Neuronal stem cell (in vitro differentiated cells): ENCODE results near the gene DCLK3. TPM values are rescaled to one million over a fixed set of nuclear protein-coding genes. Genes with fewer than 3 reads are reported as not detected.

ENCODE experiments used
- DNase-seq: peaks from one replicate; pipeline ENCODE4 v3.0.0-alpha.2; 2013; ENCODE audit warnings: low spot score
- H2AFZ ChIP-seq: one replicate; pipeline ENCODE4 v1.6.1; 2013; ENCODE audit warnings: mild to moderate bottlenecking, low read length, inconsistent platforms
- H2AK5ac ChIP-seq: 2 replicates; pipeline ENCODE4 v1.6.1; 2013; ENCODE audit warnings: low read depth, mild to moderate bottlenecking, inconsistent platforms, low read length, moderate library complexity, mixed read lengths
- H2BK120ac ChIP-seq: 2 replicates; pipeline ENCODE4 v1.6.1; 2013; ENCODE audit warnings: low read depth, mild to moderate bottlenecking, inconsistent platforms, low read length, moderate library complexity, mixed read lengths
- H2BK12ac ChIP-seq: one replicate; pipeline ENCODE4 v1.6.1; 2013; ENCODE audit warnings: low read length, inconsistent platforms
- H2BK15ac ChIP-seq: 2 replicates; pipeline ENCODE4 v1.6.1; 2013; ENCODE audit warnings: mild to moderate bottlenecking, low read length, inconsistent platforms, mixed read lengths
- H2BK5ac ChIP-seq: one replicate; pipeline ENCODE4 v1.6.1; 2013; ENCODE audit warnings: inconsistent platforms, mild to moderate bottlenecking, low read length, moderate library complexity
- H3K14ac ChIP-seq: one replicate; pipeline ENCODE4 v1.6.1; 2013; ENCODE audit warnings: low read length, inconsistent platforms
- H3K18ac ChIP-seq: 2 replicates; pipeline ENCODE4 v1.6.1; 2013; ENCODE audit warnings: low read length, inconsistent platforms
- H3K23ac ChIP-seq: 2 replicates; pipeline ENCODE4 v1.6.1; 2013; ENCODE audit warnings: low read depth, mild to moderate bottlenecking, mixed read lengths, low read length, inconsistent platforms; ENCODE audit not compliant: poor library complexity
- H3K27ac ChIP-seq: replicated peaks from 3 replicates; pipeline ENCODE4 v1.5.1; 2013; ENCODE audit warnings: low read length, inconsistent platforms
- H3K27me3 ChIP-seq, 3 experiments: 2 replicates each; pipeline ENCODE4 v1.6.1; 2013; ENCODE audit warnings: low read length in 3 of 3, mild to moderate bottlenecking in 2 of 3, inconsistent platforms in 1 of 3, low read depth in 1 of 3, mixed read lengths in 1 of 3, moderate library complexity in 1 of 3; ENCODE audit not compliant: control insufficient read depth in 3 of 3, insufficient read depth in 3 of 3
- H3K36me3 ChIP-seq, 2 donors: replicated peaks in 1 of 2; 2 replicates each; pipeline ENCODE4 v1.6.1; 2013; ENCODE audit warnings: low read length in 2 of 2; ENCODE audit not compliant: control insufficient read depth in 2 of 2, insufficient read depth in 2 of 2
- H3K4ac ChIP-seq: 2 replicates; pipeline ENCODE4 v1.6.1; 2013; ENCODE audit warnings: inconsistent platforms, mild to moderate bottlenecking, low read length, moderate library complexity
- H3K4me1 ChIP-seq, 2 donors: 1 replicate in 1 of 2; 2 replicates in 1 of 2; pipeline ENCODE4 v1.6.1; 2013; ENCODE audit warnings: low read length in 2 of 2, low read depth in 1 of 2; ENCODE audit not compliant: control insufficient read depth in 2 of 2, insufficient read depth in 1 of 2
- H3K4me2 ChIP-seq: one replicate; pipeline ENCODE4 v1.6.1; 2013; ENCODE audit warnings: mild to moderate bottlenecking, low read length, inconsistent platforms; ENCODE audit not compliant: insufficient read depth, poor library complexity, severe bottlenecking
- H3K4me3 ChIP-seq, 2 donors: 2 replicates each; pipeline ENCODE4 v1.5.1; 2013; ENCODE audit warnings: low read length in 2 of 2, mild to moderate bottlenecking in 2 of 2, inconsistent platforms in 1 of 2, moderate library complexity in 1 of 2
- H3K79me1 ChIP-seq: one replicate; pipeline ENCODE4 v1.6.1; 2013; ENCODE audit warnings: low read depth, mild to moderate bottlenecking, inconsistent platforms, low read length, moderate library complexity
- H3K9ac ChIP-seq: one replicate; pipeline ENCODE4 v1.6.1; 2013; ENCODE audit warnings: mild to moderate bottlenecking, low read depth, low read length, inconsistent platforms; ENCODE audit not compliant: poor library complexity
- H3K9me3 ChIP-seq, 2 donors: replicated peaks in 1 of 2; 2 replicates each; pipeline versions ENCODE3 to v1.6.1; 2013; ENCODE audit warnings: low read length in 2 of 2, mild to moderate bottlenecking in 2 of 2, inconsistent platforms in 1 of 2, low read depth in 1 of 2, mixed read lengths in 1 of 2, moderate library complexity in 1 of 2; ENCODE audit not compliant: control insufficient read depth in 2 of 2, insufficient read depth in 1 of 2
- H4K8ac ChIP-seq: one replicate; pipeline ENCODE4 v1.6.1; 2013; ENCODE audit warnings: low read depth, mild to moderate bottlenecking, inconsistent platforms, low read length, moderate library complexity
- H4K91ac ChIP-seq: one replicate; pipeline ENCODE4 v1.6.1; 2013; ENCODE audit warnings: low read length, low read depth, mild to moderate bottlenecking, inconsistent platforms; ENCODE audit not compliant: poor library complexity
- WGBS, 2 donors: extraction: QIAGEN DNeasy Blood & Tissue Kit; methylation state at CpG; one replicate each; pipeline ENCODE4 v1.1.7; 2013; ENCODE audit warnings: missing lambda C conversion rate in 2 of 2, mixed read lengths in 1 of 2; ENCODE audit not compliant: insufficient read length in 2 of 2, insufficient replicate concordance in 1 of 2; ENCODE audit errors: extremely low coverage in 2 of 2; 5-methylcytosine and 5-hydroxymethylcytosine counted together
- polyA plus RNA-seq, 2 experiments: library from polyadenylated mRNA; stranded (reverse); fragments of 200-250 nt; gene quantifications; one replicate each; pipeline ENCODE4 v1.2.3, GENCODE V29; 2013

The DCLK3 gene, protein sequence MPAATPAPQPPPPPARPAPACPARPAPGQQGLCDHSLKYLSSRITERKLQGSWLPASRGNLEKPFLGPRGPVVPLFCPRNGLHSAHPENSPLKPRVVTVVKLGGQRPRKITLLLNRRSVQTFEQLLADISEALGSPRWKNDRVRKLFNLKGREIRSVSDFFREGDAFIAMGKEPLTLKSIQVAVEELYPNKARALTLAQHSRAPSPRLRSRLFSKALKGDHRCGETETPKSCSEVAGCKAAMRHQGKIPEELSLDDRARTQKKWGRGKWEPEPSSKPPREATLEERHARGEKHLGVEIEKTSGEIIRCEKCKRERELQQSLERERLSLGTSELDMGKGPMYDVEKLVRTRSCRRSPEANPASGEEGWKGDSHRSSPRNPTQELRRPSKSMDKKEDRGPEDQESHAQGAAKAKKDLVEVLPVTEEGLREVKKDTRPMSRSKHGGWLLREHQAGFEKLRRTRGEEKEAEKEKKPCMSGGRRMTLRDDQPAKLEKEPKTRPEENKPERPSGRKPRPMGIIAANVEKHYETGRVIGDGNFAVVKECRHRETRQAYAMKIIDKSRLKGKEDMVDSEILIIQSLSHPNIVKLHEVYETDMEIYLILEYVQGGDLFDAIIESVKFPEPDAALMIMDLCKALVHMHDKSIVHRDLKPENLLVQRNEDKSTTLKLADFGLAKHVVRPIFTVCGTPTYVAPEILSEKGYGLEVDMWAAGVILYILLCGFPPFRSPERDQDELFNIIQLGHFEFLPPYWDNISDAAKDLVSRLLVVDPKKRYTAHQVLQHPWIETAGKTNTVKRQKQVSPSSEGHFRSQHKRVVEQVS
- 0.25 TPM for polyA plus RNA-seq (2013, experiment 1 of 2)
- polyA plus RNA-seq (2013, experiment 2 of 2) = 0.25 TPM

DNA sequence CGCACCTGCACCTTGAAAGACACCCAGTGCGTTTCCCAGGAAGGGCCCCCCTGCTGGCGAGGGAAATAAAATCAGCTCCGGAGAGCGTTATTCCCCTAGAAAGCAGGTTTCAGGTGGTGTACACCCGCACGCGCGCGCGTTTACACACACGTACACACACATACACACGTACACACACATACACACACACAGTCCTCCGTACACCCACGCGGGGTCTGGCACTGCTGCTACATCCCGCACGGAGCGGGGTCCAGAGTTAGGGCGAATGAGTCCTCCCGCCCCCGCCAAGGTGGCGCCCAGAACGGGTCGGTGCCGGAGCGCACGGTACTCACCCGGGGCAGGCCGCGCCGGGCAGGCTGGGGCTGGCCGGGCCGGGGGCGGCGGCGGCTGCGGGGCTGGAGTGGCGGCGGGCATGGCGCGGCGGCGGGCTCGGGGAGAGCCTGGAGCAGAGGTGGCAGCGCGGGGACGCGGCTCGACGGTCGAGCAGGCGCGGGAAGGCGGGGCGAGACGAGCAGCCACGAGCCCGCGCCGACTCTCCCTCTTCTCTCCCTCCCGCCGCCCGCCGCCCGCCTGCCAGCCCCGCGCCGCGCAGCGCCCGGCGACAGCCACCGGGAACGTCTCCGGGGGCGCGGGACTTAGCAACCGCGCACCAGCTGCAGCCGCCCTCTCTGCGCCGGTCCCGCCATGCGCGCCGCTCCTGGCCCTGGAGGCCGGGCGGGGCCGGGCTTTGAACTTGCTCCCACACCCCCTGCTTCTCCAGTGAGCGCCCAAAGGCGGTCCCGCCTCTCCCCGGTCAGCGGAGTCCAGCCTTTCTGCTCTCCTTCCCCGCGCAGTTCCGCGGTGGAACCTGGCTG is at the start of gene DCLK3:
Gene DCLK3 (minus strand): TSS at position 704 of the 854 bp plus-strand sequence. CDS start 290 bp downstream, at position 414.
- Histone ChIP-seq H3K4ac (no peak within 1 kb of the TSS), H2AK5ac (peak within 1 kb of the TSS; percentile 41), H2BK15ac (peak within 1 kb of the TSS; percentile 88), H4K8ac (no peak within 1 kb of the TSS), H3K14ac (peak within 1 kb of the TSS; percentile 94), H3K27ac (no peak within 1 kb of the TSS), H3K18ac (peak within 1 kb of the TSS; percentile 93), H3K9ac (peak within 1 kb of the TSS; percentile 91), H2BK120ac (no peak within 1 kb of the TSS), H2AFZ (peak within 1 kb of the TSS; percentile 65), H2BK5ac (peak within 1 kb of the TSS; percentile 95), H3K79me1 (no peaks in the 10 kb centered on the region), H4K91ac (no peak within 1 kb of the TSS), H3K36me3 (no peaks in the 10 kb centered on the region), H3K4me2 (peak within 1 kb of the TSS; percentile 86), H3K4me1 (peaks cover 0 to 6% of the 10 kb centered on the region in 2 donors), H3K23ac (peak within 1 kb of the TSS; percentile 85), H3K9me3 (peaks cover 3 to 4% of the 10 kb centered on the region in 2 donors), H3K27me3 (peaks cover 5 to 47% (median 21%) of the 10 kb centered on the region in 3 experiments), H3K4me3 (peak within 1 kb of the TSS in 1 of 2 donors; percentile 91), H2BK12ac (no peak within 1 kb of the TSS)
- peak; percentile 31 for DNase-seq
- no CpG with 5 or more reads among the region's 99 CpGs for WGBS, 2 donors

DNA sequence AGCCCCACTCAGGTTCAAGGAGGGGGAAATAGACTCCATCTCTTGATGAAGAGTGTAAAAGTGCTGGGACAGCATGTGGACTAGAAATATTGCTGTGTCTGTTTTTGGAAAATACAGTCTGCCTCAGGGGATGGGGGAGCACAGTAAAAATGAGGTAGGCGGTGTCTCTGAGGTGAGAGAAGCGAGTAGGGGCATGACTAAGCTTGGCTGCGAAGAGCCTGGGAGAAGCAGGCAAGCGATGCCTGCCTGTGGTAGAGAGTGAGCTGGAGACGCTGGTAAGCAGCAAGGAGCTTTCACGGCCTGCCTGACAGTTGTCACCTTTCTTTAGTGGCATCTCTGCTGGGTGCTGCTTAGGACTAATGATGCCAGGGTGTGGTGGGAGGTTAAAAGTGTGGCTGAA is 49.0 kb upstream of the DCLK3 start:
- Histone ChIP-seq H3K9me3 (no peaks in the 10 kb centered on the region), H3K36me3 (no peaks in the 10 kb centered on the region), H3K27ac (no peak overlapping the region), H2BK15ac (no peak overlapping the region), H3K4me1 (peaks cover 0 to 6% of the 10 kb centered on the region in 2 donors), H3K79me1 (no peaks in the 10 kb centered on the region), H3K23ac (no peak overlapping the region), H3K14ac (no peak overlapping the region), H2BK12ac (no peak overlapping the region), H3K4me2 (no peak overlapping the region), H4K8ac (no peak overlapping the region), H3K4me3 (no peak overlapping the region), H4K91ac (no peak overlapping the region), H2AFZ (no peak overlapping the region), H3K9ac (peak overlapping the region; percentile 38), H2BK120ac (no peak overlapping the region), H3K27me3 (peaks cover 0 to 17% (median 0%) of the 10 kb centered on the region in 3 experiments), H2BK5ac (no peak overlapping the region), H3K18ac (no peak overlapping the region), H2AK5ac (no peak overlapping the region), H3K4ac (no peak overlapping the region)
- no CpG with 5 or more reads among the region's 6 CpGs for whole genome bisulfite sequencing, 2 donors
- no peak for DNase-seq

DNA sequence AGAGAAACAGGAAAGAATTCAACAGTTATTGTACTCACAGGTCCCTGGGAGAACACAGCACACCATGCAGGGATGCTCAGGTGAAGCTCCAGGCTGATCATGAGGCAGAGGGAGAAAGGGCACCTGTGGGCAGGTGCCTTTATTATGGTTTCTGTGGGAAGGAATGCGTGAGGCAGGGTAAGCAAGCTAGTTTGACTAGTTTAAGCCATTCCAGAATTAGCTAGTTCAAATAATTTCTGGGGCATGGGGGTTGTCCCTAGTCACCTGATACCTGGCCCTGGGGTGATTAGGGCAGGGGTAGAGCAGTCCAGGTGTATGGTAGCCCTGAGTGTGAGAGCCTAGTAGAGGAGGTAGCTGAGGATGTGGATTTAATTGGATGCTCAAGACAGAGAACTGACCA is 47.9 kb upstream of the DCLK3 start:
- no peak overlapping the region for H2AK5ac ChIP-seq
- DNase-seq = no peak
- peaks cover 0 to 14% (median 0%) of the 10 kb centered on the region in 3 experiments for H3K27me3 ChIP-seq
- no peak overlapping the region for H3K9ac ChIP-seq
- no peaks in the 10 kb centered on the region for H3K36me3 ChIP-seq
- H2BK5ac ChIP-seq = no peak overlapping the region
- no peak overlapping the region for H3K14ac ChIP-seq
- no peak overlapping the region for H4K8ac ChIP-seq
- H3K27ac ChIP-seq = no peak overlapping the region
- H2AFZ ChIP-seq = no peak overlapping the region
- no peak overlapping the region for H3K18ac ChIP-seq
- no peak overlapping the region for H3K4ac ChIP-seq
- no CpG with 5 or more reads among the region's 1 CpG for WGBS, 2 donors
- no peak overlapping the region for H2BK120ac ChIP-seq
- H3K23ac ChIP-seq = no peak overlapping the region
- H3K79me1 ChIP-seq = no peaks in the 10 kb centered on the region
- peaks cover 0 to 6% of the 10 kb centered on the region in 2 donors for H3K4me1 ChIP-seq
- no peaks in the 10 kb centered on the region for H3K9me3 ChIP-seq
- H3K4me3 ChIP-seq = no peak overlapping the region
- no peak overlapping the region for H2BK12ac ChIP-seq
- no peak overlapping the region for H2BK15ac ChIP-seq
- H3K4me2 ChIP-seq = no peak overlapping the region
- no peak overlapping the region for H4K91ac ChIP-seq
